IMR-90 (cell line): ENCODE results near the gene SAG. TPM values are rescaled to one million over a fixed set of nuclear protein-coding genes. Genes with fewer than 3 reads are reported as not detected.

ENCODE experiments used
- ATAC-seq: fragments of 200-7000 bp; cut with Tn5 transposase; 2 replicates; pipeline ENCODE4 v1.9.1; 2020; ENCODE audit warnings: low read depth, mild to moderate bottlenecking, moderate library complexity
- BruUV-seq: library from RNA; stranded (reverse); fragments of 400-500 nt; replicated peaks from 2 replicates; lab custom pipeline; 2021; lab: Mats Ljungman, UMichigan
- CTCF ChIA-PET: fragments of 300-600 bp; formaldehyde crosslinking; extraction: SDS; loops from one replicate; lab custom pipeline; 2021; ENCODE audit warnings: antibody characterized with exemption; lab: Yijun Ruan, JAX
- POLR2A ChIA-PET: fragments of 300-600 bp; sonication (Branson Sonifier 250); formaldehyde crosslinking; loops from one replicate; lab custom pipeline; 2022; ENCODE audit warnings: antibody characterized with exemption; ENCODE audit not compliant: unreplicated experiment; lab: Charles Lee
- DNase-seq: peaks from one replicate; pipeline ENCODE4 v3.0.0; 2013
- H2AFZ ChIP-seq: replicated peaks from 2 replicates; pipeline ENCODE3; 2013; ENCODE audit warnings: low read length, mild to moderate bottlenecking; ENCODE audit not compliant: poor library complexity
- H2AK5ac ChIP-seq: 2 replicates; pipeline ENCODE4 v1.6.1; 2013; ENCODE audit warnings: low read depth, low read length, inconsistent platforms
- H2AK9ac ChIP-seq: replicated peaks from 2 replicates; pipeline ENCODE3; 2013; ENCODE audit warnings: mild to moderate bottlenecking, low read depth, low read length, moderate library complexity; ENCODE audit not compliant: poor library complexity
- H2BK120ac ChIP-seq: 2 replicates; pipeline ENCODE4 v1.6.1; 2013; ENCODE audit warnings: low read depth, low read length, inconsistent platforms
- H2BK15ac ChIP-seq: 3 replicates; pipeline ENCODE4 v1.6.1; 2013; ENCODE audit warnings: low read depth, low read length, inconsistent platforms
- H2BK20ac ChIP-seq: 2 replicates; pipeline ENCODE4 v1.6.1; 2013; ENCODE audit warnings: low read depth, mild to moderate bottlenecking, inconsistent platforms, low read length, moderate library complexity
- H2BK5ac ChIP-seq: 2 replicates; pipeline ENCODE4 v1.6.1; 2013; ENCODE audit warnings: mild to moderate bottlenecking, low read depth, low read length, inconsistent platforms; ENCODE audit not compliant: poor library complexity, severe bottlenecking
- H3K14ac ChIP-seq: replicated peaks from 2 replicates; pipeline ENCODE4 v1.6.1; 2013; ENCODE audit warnings: low read depth, low read length, inconsistent platforms
- H3K18ac ChIP-seq: 2 replicates; pipeline ENCODE4 v1.6.1; 2013; ENCODE audit warnings: low read depth, low read length, control low read depth
- H3K23ac ChIP-seq: 2 replicates; pipeline ENCODE4 v1.6.1; 2013; ENCODE audit warnings: low read depth, low read length, inconsistent platforms
- H3K27ac ChIP-seq: 2 replicates; pipeline ENCODE4 v1.5.1; 2013; ENCODE audit warnings: mild to moderate bottlenecking, control low read depth, low read length; ENCODE audit not compliant: insufficient read depth
- H3K27me3 ChIP-seq: 2 replicates; pipeline ENCODE4 v1.6.1; 2013; ENCODE audit warnings: low read length; ENCODE audit not compliant: control insufficient read depth, insufficient read depth
- H3K36me3 ChIP-seq: 2 replicates; pipeline ENCODE4 v1.6.1; 2013; ENCODE audit warnings: low read length, mixed read lengths; ENCODE audit not compliant: control insufficient read depth, insufficient read depth
- H3K4ac ChIP-seq: 2 replicates; pipeline ENCODE4 v1.6.1; 2013; ENCODE audit warnings: low read depth, low read length, inconsistent platforms
- H3K4me1 ChIP-seq: 2 replicates; pipeline ENCODE4 v1.6.1; 2013; ENCODE audit warnings: low read length, mixed read lengths; ENCODE audit not compliant: control insufficient read depth, insufficient read depth
- H3K4me2 ChIP-seq: 2 replicates; pipeline ENCODE4 v1.6.1; 2013; ENCODE audit warnings: low read depth, mild to moderate bottlenecking, control low read depth, low read length, moderate library complexity
- H3K4me3 ChIP-seq: 2 replicates; pipeline ENCODE4 v1.5.1; 2013; ENCODE audit warnings: low read depth, mild to moderate bottlenecking, control low read depth, low read length, moderate library complexity; ENCODE audit not compliant: insufficient read depth
- H3K56ac ChIP-seq: 2 replicates; pipeline ENCODE4 v1.6.1; 2013; ENCODE audit warnings: low read length, inconsistent platforms; ENCODE audit not compliant: insufficient read depth; ENCODE audit errors: extremely low read depth
- H3K79me1 ChIP-seq, 2 experiments: 2 replicates each; pipeline ENCODE4 v1.6.1; 2013; ENCODE audit warnings: low read length in 2 of 2, inconsistent platforms in 1 of 2, low read depth in 1 of 2
- H3K9ac ChIP-seq: 2 replicates; pipeline ENCODE4 v1.6.1; 2013; ENCODE audit warnings: low read depth, low read length, control low read depth
- H3K9me1 ChIP-seq: 2 replicates; pipeline ENCODE4 v1.6.1; 2013; ENCODE audit warnings: low read length, inconsistent platforms; ENCODE audit not compliant: insufficient read depth
- H3K9me3 ChIP-seq: 2 replicates; pipeline ENCODE4 v1.6.1; 2013; ENCODE audit warnings: low read length; ENCODE audit not compliant: control insufficient read depth, insufficient read depth
- H4K20me1 ChIP-seq: 2 replicates; pipeline ENCODE4 v1.6.1; 2013; ENCODE audit warnings: low read length, inconsistent platforms; ENCODE audit not compliant: insufficient read depth
- H4K5ac ChIP-seq: 2 replicates; pipeline ENCODE4 v1.6.1; 2013; ENCODE audit warnings: mild to moderate bottlenecking, low read depth, low read length, control low read depth
- H4K8ac ChIP-seq, 2 experiments: 2 replicates each; pipeline ENCODE4 v1.6.1; 2013; ENCODE audit warnings: low read depth in 2 of 2, low read length in 2 of 2, control low read depth in 1 of 2, inconsistent platforms in 1 of 2
- H4K91ac ChIP-seq: 2 replicates; pipeline ENCODE4 v1.6.1; 2013; ENCODE audit warnings: low read depth, low read length, inconsistent platforms; ENCODE audit not compliant: insufficient read depth
- BHLHE40 ChIP-seq: fragments of 150-350 bp; IDR thresholded peaks from 2 replicates; pipeline ENCODE4 v1.6.1; 2016; ENCODE audit warnings: mild to moderate bottlenecking, low read depth, low read length
- CHD1 ChIP-seq: IDR thresholded peaks from 2 replicates; pipeline ENCODE4 v1.6.1; 2012; ENCODE audit warnings: low read depth, low read length, improper control_type of control experiment
- ELK1 ChIP-seq: fragments of 150-350 bp; IDR thresholded peaks from 2 replicates; pipeline ENCODE4 v1.6.1; 2016; ENCODE audit warnings: low read depth, mild to moderate bottlenecking, low read length, moderate library complexity, borderline replicate concordance
- FOS ChIP-seq: fragments of 150-350 bp; IDR thresholded peaks from 2 replicates; pipeline ENCODE4 v1.6.1; 2016; ENCODE audit warnings: low read depth, low read length
- MAZ ChIP-seq: IDR thresholded peaks from 2 replicates; pipeline ENCODE4 v1.6.1; 2012; ENCODE audit warnings: low read depth, mild to moderate bottlenecking, low read length, improper control_type of control experiment, moderate library complexity, borderline replicate concordance
- MXI1 ChIP-seq: IDR thresholded peaks from 2 replicates; pipeline ENCODE4 v1.6.1; 2012; ENCODE audit warnings: low read depth, mild to moderate bottlenecking, low read length, moderate library complexity, borderline replicate concordance
- NFE2L2 ChIP-seq: fragments of 150-350 bp; IDR thresholded peaks from 2 replicates; pipeline ENCODE4 v1.6.1; 2016; ENCODE audit warnings: low read depth, mild to moderate bottlenecking, low read length
- POLR2A ChIP-seq: IDR thresholded peaks from 2 replicates; pipeline ENCODE4 v1.6.1; 2012; ENCODE audit warnings: mild to moderate bottlenecking, low read depth, low read length
- RAD21 ChIP-seq: IDR thresholded peaks from 2 replicates; pipeline ENCODE4 v1.6.1; 2012; ENCODE audit warnings: low read length, improper control_type of control experiment
- RCOR1 ChIP-seq: IDR thresholded peaks from 2 replicates; pipeline ENCODE4 v1.6.1; 2012; ENCODE audit warnings: mild to moderate bottlenecking, low read length, improper control_type of control experiment; ENCODE audit not compliant: insufficient replicate concordance
- RFX5 ChIP-seq: IDR thresholded peaks from 2 replicates; pipeline ENCODE4 v1.8.0; 2012; ENCODE audit warnings: low read depth, mild to moderate bottlenecking, low read length, moderate library complexity
- SMC3 ChIP-seq: fragments of 150-350 bp; IDR thresholded peaks from 2 replicates; pipeline ENCODE4 v1.6.1; 2016; ENCODE audit warnings: low read depth, mild to moderate bottlenecking, antibody characterized with exemption, low read length, moderate library complexity
- WGBS, 2 experiments: methylation state at CpG; one replicate each; pipeline versions ENCODE4 v1.1.5 to v1.1.7; 2013; ENCODE audit warnings: missing lambda C conversion rate in 2 of 2; ENCODE audit not compliant: insufficient read length in 1 of 2; ENCODE audit errors: extremely low coverage in 2 of 2; 5-methylcytosine and 5-hydroxymethylcytosine counted together
- dilution Hi-C: fragments of 300-500 bp; cut with HindIII; formaldehyde crosslinking; loops from one replicate; pipeline ENCODE4 v1.14.3; 2018; ENCODE audit warnings: low sequenced_read_pairs; ENCODE audit not compliant: unreplicated experiment
- in situ Hi-C: fragments of 300-500 bp; cut with MboI; formaldehyde crosslinking; loops from 3 replicates; pipeline ENCODE4 v1.14.3; 2019; ENCODE audit warnings: low sequenced_read_pairs, inconsistent platforms, mixed read lengths
- intact Hi-C: fragments of 100-400 bp; cut with micrococcal nuclease; formaldehyde crosslinking; loops from 2 replicates; pipeline ENCODE4 v1.10.0; 2022
- polyA plus RNA-seq, 3 experiments: library from polyadenylated mRNA; depleted of rRNA; stranded (reverse); fragments of >200 nt; gene quantifications; 2 replicates each; pipeline ENCODE4 v1.2.3, GENCODE V29; 2012; ENCODE audit warnings: low replicate concordance in 1 of 3
- total RNA-seq: library from RNA; depleted of rRNA; stranded (reverse); fragments of >200 nt; gene quantifications from 2 replicates; pipeline ENCODE4 v1.2.3, GENCODE V29; 2012
- TF ChIP-seq, protein P1 (sequence below): fragments of 150-350 bp; IDR thresholded peaks from 2 replicates; pipeline ENCODE4 v1.6.1; 2017; ENCODE audit warnings: mild to moderate bottlenecking, antibody characterized with exemption, low read length, low read depth
- TF ChIP-seq, protein P2 (sequence below): conservative IDR thresholded peaks from 2 replicates; pipeline ENCODE4 v1.5.1; 2012; ENCODE audit warnings: mild to moderate bottlenecking, low read depth, low read length, improper control_type of control experiment

SAG gene
- total and polyA plus RNA-seq, 2 of the 4 experiments (the other 2 are of a cell fraction), result not detected

DNA sequence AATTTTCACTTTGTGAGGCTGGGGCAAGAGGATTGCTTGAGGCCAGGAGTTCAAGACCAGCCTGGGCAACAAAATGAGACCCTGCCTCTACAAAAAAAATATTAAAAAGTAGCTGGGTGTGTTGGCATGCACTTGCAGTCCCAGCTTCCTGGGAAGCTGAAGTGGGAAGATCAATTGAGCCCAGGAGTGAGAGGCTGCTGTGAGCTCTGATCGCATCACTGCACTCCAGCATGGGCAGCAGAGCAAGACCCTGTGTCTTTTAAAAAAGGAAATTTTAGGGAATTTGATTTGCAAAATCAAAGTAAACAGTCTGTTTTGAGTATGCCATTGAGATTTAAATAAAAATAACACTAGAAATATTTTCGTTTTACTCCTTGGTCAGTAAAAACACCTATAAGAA is 28.7 kb upstream of the SAG start:
- no peak for TF ChIP-seq RAD21
- TF ChIP-seq BHLHE40, result no peak
- TF ChIP-seq RFX5, result no peak
- TF ChIP-seq ELK1, result no peak
- TF ChIP-seq, protein P1, sequence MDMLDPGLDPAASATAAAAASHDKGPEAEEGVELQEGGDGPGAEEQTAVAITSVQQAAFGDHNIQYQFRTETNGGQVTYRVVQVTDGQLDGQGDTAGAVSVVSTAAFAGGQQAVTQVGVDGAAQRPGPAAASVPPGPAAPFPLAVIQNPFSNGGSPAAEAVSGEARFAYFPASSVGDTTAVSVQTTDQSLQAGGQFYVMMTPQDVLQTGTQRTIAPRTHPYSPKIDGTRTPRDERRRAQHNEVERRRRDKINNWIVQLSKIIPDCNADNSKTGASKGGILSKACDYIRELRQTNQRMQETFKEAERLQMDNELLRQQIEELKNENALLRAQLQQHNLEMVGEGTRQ, result no peak
- no peak for TF ChIP-seq NFE2L2
- no peak for TF ChIP-seq MXI1
- TF ChIP-seq, protein P2, sequence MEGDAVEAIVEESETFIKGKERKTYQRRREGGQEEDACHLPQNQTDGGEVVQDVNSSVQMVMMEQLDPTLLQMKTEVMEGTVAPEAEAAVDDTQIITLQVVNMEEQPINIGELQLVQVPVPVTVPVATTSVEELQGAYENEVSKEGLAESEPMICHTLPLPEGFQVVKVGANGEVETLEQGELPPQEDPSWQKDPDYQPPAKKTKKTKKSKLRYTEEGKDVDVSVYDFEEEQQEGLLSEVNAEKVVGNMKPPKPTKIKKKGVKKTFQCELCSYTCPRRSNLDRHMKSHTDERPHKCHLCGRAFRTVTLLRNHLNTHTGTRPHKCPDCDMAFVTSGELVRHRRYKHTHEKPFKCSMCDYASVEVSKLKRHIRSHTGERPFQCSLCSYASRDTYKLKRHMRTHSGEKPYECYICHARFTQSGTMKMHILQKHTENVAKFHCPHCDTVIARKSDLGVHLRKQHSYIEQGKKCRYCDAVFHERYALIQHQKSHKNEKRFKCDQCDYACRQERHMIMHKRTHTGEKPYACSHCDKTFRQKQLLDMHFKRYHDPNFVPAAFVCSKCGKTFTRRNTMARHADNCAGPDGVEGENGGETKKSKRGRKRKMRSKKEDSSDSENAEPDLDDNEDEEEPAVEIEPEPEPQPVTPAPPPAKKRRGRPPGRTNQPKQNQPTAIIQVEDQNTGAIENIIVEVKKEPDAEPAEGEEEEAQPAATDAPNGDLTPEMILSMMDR, result no peak
- TF ChIP-seq CHD1, result no peak
- TF ChIP-seq POLR2A, result no peak
- no peak for TF ChIP-seq RCOR1
- TF ChIP-seq SMC3, result no peak
- TF ChIP-seq FOS, result no peak
- no peak for TF ChIP-seq MAZ
- intact Hi-C loops, result no loop called here
- Histone ChIP-seq H3K18ac (no peak overlapping the region), H2BK15ac (no peak overlapping the region), H4K91ac (no peak overlapping the region), H3K9me1 (0 out of 2 replicates have a peak, but pooled peaks cover 4% of the 10 kb centered on the region), H3K79me1 (peaks cover 0 to 5% of the 10 kb centered on the region in 2 experiments; a peak in 1 of 4 replicates), H4K20me1 (no peaks in the 10 kb centered on the region), H2AFZ (no peak overlapping the region), H3K9ac (no peak overlapping the region), H3K36me3 (peaks cover 53% of the 10 kb centered on the region), H3K9me3 (no peaks in the 10 kb centered on the region), H3K4me1 (peaks cover 2% of the 10 kb centered on the region; the same call in 1 of the 2 replicates), H3K23ac (no peak overlapping the region), H4K8ac (no peak overlapping the region), H2AK9ac (no peak overlapping the region), H3K4me2 (no peak overlapping the region), H3K27me3 (no peaks in the 10 kb centered on the region), H3K14ac (no peak overlapping the region), H3K4ac (no peak overlapping the region), H2BK20ac (no peak overlapping the region), H3K4me3 (no peak overlapping the region), H3K27ac (no peak overlapping the region), H3K56ac (no peak overlapping the region), H2AK5ac (no peak overlapping the region), H4K5ac (no peak overlapping the region), H2BK120ac (no peak overlapping the region), H2BK5ac (no peak overlapping the region)
- ATAC-seq (no peak), DNase-seq (no peak)
- ChIA-PET POLR2A (no interaction called here), CTCF (no interaction called here)
- BruUV-seq, result no TSS peak
- in situ Hi-C loops, result no loop called here
- WGBS, 2 experiments, result 100% methylated on average over 1 of the region's 2 CpGs; no CpG with 5 or more reads in 1 of the 2 experiments
- dilution Hi-C loops, result no loop called here
